H7 (cell line): ENCODE results near the gene PRIM2. TPM values are rescaled to one million over a fixed set of nuclear protein-coding genes. Genes with fewer than 3 reads are reported as not detected.
"Not testable (repeated sequence)": the region's sequence is repeated elsewhere in the genome, so short reads cannot be mapped to it uniquely, and the experiment has no call there.

Experiments
- DNase-seq: peaks from one replicate; pipeline ENCODE4 v3.0.0; 2012
- H3K27me3 ChIP-seq: 2 replicates; pipeline ENCODE4 v1.6.0; 2011; ENCODE audit warnings: mild to moderate bottlenecking, low read length; ENCODE audit not compliant: control insufficient read depth, insufficient read depth
- H3K36me3 ChIP-seq: replicated peaks from 2 replicates; pipeline ENCODE4 v1.5.1; 2011; ENCODE audit warnings: low read length; ENCODE audit not compliant: control insufficient read depth, insufficient read depth
- H3K4me3 ChIP-seq: 2 replicates; pipeline ENCODE4 v1.5.1; 2011; ENCODE audit warnings: low read depth, mild to moderate bottlenecking, control low read depth, low read length, moderate library complexity; ENCODE audit not compliant: insufficient read depth
- total RNA-seq: library from RNA; depleted of rRNA; stranded (reverse); fragments of >200 nt; shearing (Covaris generic); gene quantifications from 2 replicates; pipeline ENCODE4 v1.2.3, GENCODE V29; 2014

PRIM2 gene
- total RNA-seq, 1 experiment from 2014 or later = 66.1 TPM

DNA sequence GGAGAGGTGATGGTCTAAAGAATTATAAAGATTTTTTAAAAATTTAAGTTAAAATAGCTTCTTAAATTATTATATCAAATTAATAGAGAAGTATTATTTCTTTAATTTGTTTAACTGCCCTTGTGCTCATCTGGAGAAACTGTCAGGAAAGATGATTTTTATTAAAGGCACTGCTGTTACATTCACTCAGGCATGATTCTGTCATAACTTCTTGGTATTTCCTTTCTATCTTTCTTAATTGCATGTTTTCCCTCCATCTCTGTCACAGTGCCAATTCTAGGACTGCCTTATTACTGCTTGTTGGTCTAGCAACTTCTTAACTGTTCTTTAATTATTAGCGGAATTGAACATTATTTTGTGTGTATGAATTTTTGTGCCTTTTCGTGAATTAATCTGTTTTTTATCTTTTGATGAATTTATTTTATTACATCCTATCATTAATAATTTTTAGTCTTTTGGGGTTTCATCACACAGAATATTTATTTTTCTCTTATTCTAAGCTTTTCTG lies 47.7 kb downstream of the PRIM2 start:
- not testable (repeated sequence) for DNase-seq, H3K4me3 ChIP-seq, H3K27me3 ChIP-seq, H3K36me3 ChIP-seq

DNA sequence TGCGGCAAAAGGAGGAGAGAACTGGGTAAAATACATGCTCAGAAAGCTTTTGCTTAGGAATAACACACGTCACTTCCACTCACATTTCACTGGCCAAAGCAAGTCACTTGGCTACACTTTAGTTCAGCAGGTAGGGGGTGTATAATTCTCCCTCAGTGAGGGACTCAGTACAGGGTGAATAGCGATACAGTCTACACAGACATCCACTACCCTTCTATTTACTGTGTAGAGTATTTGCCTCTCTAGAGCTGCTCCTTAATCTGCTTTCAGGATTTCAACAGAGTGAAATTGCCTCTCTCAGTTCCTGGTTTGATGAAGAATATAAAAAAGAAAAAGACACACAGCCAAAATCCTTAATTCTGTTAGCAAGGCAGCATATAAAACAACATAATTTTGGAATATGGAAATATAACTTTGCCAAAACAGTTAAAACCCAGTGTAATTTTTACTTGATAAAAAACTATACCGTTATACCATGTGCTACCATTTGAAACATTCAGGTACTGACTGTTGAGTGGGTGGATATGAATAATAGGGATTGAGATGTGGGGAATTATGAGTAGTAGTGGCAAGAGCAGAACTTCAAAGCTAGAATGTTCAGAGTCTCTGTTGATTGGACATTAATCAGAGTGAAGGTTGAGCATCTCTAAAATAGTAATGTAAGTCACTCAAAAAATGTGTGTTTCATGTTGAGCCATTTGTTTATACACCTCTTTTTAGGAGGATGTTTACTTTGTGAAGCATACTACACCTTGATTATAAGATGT lies 51.7 kb downstream of the PRIM2 start:
- not testable (repeated sequence) for DNase-seq, H3K27me3 ChIP-seq, H3K36me3 ChIP-seq, H3K4me3 ChIP-seq

DNA sequence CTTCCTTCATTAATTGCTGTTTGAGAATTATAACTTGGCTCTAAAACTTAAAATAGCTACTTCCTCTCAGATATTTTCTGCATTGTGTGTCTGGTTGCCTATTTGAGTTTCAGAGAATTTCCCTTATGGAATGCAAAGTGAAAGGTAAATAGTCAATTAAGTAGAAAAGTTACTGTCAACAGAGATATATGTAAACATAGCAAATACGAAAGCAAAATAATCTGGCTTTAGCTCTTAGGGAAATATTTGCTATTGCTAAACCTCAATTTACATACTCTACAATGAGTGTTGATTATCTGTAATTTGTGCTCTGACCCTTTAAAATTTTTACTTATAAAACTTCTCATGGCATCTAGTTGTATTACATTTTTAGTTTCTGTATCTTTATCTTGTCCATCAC lies 54.3 kb downstream of the PRIM2 start:
- not testable (repeated sequence) for H3K27me3 ChIP-seq, DNase-seq

DNA sequence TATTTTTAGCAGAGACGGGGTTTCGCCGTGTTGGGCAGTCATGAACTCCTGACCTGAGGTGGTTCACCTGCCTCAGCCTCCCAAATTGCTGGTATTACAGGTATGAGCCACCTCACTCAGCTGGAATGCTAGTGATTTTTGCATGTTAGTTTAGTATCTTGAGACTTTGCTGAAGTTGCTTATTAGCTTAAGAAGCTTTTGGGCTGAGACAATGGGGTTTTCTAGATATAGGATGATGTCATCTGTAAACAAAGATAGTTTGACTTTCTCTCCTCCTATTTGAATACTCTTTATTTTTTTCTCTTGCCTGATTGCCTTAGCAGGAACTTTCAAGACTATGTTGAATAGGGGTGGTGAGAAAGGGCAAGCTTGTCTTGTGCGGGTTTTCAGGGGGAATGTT lies 57.3 kb downstream of the PRIM2 start:
- H3K36me3 ChIP-seq, H3K4me3 ChIP-seq, H3K27me3 ChIP-seq, DNase-seq: not testable (repeated sequence)

More for the DNA sequence above, 54.3 kb downstream of the PRIM2 start:
- not testable (repeated sequence) for H3K4me3 ChIP-seq, H3K36me3 ChIP-seq

DNA sequence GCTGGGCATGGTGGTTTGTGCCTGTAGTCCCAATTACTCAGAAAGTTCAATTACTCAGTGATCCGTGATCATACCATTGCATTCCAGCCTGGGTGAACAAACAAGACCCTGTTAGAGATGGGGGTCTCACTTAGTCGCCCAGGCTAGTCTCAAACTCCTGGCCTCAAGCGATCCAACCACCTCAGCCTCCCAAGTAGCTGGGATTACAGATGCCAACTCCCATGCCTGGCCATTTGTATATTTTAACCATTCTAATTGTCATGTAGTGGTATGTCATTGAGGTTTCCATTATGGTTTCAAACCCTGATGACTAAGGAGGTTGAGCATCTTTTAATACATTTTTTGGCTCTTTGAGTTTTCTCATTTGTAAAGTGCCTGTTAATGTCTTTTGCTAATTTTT lies 58.7 kb downstream of the PRIM2 start:
- H3K27me3 ChIP-seq, H3K4me3 ChIP-seq, DNase-seq, H3K36me3 ChIP-seq: not testable (repeated sequence)

DNA sequence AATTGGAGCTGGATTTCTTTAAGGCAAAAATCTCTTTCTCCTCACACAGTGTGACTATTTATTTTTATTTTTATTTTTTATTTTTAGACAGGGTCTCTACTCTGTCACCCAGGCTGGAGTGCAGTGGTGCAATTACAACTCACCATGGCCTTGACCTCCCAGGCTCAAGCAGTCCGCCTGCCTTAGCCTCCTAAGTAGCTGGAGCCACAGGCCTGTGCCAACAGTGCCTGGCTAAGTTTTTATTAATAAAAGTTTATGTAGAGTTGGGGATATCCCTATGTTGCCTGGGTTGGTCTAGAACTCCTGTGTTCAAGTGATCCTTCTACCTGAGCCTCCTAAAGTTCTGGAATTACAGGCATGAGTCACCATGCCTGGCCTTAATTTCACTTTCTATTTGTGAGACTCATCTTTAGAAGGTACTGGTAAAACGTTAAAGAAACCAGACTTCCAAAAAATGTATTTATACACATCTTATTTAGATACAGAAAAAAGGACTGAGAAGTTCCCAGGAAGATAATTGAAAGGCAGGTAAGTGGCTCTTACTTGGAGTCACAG lies 71.7 kb downstream of the PRIM2 start:
- DNase-seq, H3K4me3 ChIP-seq, H3K36me3 ChIP-seq, H3K27me3 ChIP-seq: not testable (repeated sequence)

DNA sequence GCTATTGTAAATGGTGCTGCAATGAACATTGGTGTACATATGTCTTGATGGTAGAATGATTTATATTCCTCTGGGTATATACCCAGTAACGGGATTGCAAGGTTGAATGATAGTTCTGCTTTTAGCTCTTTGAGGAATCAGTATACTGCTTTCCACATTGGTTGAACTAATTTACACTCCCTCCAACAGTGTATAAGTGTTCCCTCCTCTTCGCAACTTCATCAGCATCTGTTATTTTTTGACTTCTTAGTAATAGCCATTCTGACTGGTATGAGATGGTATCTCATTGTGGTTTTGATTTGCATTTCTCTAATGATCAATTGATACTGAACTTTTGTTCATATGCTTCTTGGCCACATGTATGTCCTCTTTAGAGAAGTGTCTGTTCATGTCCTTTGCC lies 73.4 kb downstream of the PRIM2 start:
- DNase-seq, H3K4me3 ChIP-seq, H3K36me3 ChIP-seq, H3K27me3 ChIP-seq: not testable (repeated sequence)

DNA sequence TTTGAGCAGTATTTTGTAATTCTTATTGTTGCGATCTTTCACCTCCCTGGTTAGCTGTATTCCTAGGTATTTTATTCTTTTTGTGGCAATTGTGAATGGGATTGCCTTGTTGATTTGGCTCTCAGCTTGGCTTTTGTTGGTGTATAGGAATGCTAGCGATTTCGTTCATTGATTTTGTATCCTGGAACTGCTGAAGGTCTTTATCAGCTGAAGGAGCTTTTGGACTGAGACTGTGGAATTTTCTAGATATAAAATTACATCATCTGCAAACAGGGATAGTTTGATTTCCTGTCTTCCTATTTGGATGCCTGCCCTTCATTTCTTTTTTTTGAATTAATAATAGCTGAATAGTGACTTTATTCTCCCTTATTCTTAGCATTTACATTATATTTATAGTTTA lies 74.6 kb downstream of the PRIM2 start:
- not testable (repeated sequence) for DNase-seq, H3K36me3 ChIP-seq, H3K27me3 ChIP-seq, H3K4me3 ChIP-seq

DNA sequence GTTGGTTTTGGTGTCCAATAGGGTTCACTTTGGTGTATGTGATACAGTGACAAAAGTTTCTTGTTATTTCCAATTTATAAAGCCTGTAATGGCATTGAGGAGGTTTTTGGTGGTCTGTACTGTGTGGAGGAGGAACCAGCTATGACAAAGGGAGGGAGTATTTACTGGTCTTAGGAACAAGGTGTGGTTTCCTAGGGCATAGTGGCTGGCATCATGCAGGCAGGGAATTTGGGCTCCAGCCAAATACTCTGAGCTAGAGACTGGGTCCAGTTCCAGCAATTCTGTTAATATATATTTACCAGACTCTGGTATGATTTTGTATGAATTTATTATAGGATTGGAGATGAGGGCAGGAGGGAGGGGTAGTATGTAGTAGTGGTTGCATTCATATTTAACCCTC lies 101.9 kb downstream of the PRIM2 start:
- H3K36me3 ChIP-seq, DNase-seq, H3K27me3 ChIP-seq, H3K4me3 ChIP-seq: not testable (repeated sequence)

DNA sequence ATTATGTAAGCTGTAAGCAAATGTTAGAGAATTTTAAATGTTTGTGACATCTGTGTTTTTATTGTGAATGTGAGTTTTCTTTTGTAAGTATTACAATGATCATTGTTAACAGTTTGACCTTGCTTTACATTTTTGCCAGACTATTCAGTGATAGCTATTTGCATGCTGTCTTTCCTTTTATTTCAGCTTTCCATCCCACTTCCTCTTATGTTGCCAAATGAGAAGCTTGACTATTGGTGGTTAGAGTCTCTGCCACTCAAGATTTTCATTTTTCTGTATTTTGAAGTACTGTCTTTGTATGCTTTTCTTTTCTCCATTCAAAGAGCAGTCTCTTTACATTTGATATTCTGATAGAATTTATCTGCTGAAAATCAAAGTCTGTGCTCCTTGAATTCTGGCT lies 104.1 kb downstream of the PRIM2 start:
- no peaks in the 10 kb centered on the region for H3K36me3 ChIP-seq
- no peak for DNase-seq
- no peaks in the 10 kb centered on the region for H3K27me3 ChIP-seq
- H3K4me3 ChIP-seq = no peak overlapping the region

DNA sequence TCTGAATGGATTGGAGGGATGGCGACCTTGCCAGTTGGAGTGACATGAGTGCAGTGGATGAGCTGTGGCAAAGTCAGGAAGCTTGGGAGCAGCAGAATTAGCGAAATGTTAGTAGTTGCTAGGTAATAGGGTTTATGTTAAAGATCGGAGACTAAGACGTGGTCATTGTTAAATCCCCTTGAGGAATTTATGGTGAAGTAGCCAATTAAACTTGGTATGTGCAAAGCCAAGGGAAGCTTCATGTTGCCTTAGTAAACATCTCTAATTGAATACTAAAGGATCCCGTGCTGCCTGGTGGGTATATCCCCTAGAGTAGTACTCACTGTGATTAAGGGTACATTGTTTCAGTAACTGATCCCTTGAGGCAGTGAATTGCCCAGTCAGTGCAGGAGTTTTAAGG lies 106.0 kb downstream of the PRIM2 start:
- no peaks in the 10 kb centered on the region for H3K27me3 ChIP-seq
- H3K36me3 ChIP-seq = no peaks in the 10 kb centered on the region
- H3K4me3 ChIP-seq = no peak overlapping the region
- DNase-seq = peak; percentile 21

DNA sequence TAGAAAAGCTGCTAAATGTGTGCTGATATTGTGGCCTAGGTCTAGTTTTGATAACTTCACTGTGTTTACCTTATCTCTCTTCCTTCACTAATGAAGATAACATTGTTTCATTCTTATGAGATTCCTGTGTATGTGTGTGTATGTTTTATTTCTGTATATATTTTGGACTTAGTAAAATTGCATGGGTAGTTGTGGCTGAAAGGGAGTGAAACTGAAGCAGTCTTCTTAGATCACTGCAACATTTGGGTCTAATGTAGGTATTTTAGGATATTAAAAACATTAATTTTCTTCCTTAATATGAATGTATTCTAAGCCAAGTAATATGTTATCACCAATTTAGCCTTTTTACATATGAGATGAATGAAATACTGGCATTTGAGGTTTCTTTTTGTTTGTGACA lies 114.3 kb downstream of the PRIM2 start:
- not testable (repeated sequence) for H3K36me3 ChIP-seq, H3K4me3 ChIP-seq, DNase-seq, H3K27me3 ChIP-seq

DNA sequence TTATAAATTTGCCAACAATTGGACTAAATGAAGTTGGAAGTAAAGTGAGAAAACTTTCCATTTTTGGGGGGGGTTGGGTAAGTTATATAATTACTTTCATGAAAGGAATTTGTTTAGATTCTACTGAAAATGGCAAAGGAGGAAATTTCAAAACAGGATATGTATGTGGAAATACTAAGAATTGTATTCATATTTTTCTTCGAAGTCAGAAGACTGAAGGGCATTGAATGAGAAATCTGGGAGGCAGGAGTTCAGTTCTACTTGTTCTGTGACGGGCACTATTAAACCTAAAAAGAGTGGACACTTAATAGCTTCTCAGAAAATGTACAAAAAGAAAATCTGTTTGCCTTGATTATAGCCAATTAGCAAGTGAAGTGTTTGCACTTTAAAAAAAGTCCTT lies 114.7 kb downstream of the PRIM2 start:
- no peaks in the 10 kb centered on the region for H3K36me3 ChIP-seq
- H3K4me3 ChIP-seq = no peak overlapping the region
- no peaks in the 10 kb centered on the region for H3K27me3 ChIP-seq
- DNase-seq = no peak

DNA sequence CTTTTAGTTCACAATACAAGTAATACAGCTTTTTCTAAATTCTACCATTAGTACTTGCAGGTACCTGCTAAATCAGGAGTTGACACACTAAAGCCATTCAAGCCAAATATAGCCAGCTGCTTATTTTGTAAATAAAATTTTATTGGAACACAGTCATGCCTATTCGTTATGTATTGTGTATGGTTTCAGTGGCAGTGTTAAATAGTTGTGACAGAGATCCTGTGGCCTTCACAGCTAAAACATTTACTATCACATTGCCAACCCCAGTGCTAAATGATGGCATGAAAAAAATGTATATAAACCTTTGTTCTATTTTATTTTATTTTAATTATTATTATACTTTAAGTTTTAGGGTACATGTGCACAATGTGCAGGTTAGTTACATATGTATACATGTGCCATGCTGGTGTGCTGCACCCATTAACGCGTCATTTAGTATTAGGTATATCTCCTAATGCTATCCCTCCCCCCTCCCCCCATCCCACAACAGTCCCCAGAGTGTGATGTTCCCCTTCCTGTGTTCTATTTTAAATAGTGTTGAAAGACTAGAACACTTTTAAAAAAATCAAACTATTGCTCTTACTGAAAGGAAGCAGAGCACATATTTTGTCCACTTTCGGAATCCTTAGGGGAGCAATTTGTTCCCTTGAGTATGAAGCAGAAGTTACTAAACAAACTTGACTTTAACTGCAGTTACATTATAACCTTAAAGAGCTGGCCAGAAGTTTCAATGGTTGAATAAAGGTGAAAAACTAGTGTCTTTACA lies 115.7 kb downstream of the PRIM2 start:
- no peak for DNase-seq

DNA sequence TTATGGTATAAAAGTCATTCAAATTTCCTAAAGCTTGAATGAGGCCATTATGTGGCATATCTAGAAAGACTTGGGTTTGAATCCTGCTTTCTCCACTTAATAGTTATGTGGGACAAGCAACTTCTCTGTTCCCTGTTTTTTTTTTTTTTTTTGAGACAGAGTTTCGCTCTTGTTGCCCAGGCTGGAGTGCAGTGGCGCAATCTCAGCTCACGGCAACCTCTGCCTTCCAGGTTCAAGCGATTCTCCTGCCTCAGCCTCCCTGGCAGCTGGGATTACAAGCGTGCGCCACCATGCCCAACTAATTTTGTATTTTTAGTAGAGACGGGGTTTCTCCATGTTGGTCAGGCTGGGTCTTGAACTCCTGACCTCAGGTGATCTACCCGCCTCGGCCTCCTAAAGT lies 116.4 kb downstream of the PRIM2 start:
- H3K36me3 ChIP-seq, H3K4me3 ChIP-seq, DNase-seq, H3K27me3 ChIP-seq: not testable (repeated sequence)

More for the DNA sequence above, 115.7 kb downstream of the PRIM2 start:
- no peaks in the 10 kb centered on the region for H3K27me3 ChIP-seq
- H3K4me3 ChIP-seq = no peak overlapping the region
- no peaks in the 10 kb centered on the region for H3K36me3 ChIP-seq
